ENCODE data around the gene PLCXD3. TPM values are rescaled to one million over a fixed set of nuclear protein-coding genes. Genes with fewer than 3 reads are reported as not detected.

Gene PLCXD3
- total RNA-seq, 4 donors from 2014 or later = 0.62 to 5.1 (median 2.3) TPM

- Histone ChIP-seq H3K27me3 (no peaks in the 10 kb centered on the region), H3K27ac (no peak overlapping the region), H3K4me3 (no peak overlapping the region), H3K36me3 (no peaks in the 10 kb centered on the region), H3K4me1 (no peaks in the 10 kb centered on the region), H3K9me3 (no peaks in the 10 kb centered on the region)
- 46 to 50% methylated on average over 1 of the region's 1 CpG for WGBS, 2 donors (ENCODE audit: low coverage in 1 of 2)
- TF ChIP-seq POLR2A (IDR thresholded peaks at IDR 0.05) = no peak
- no peak for TF ChIP-seq EP300 (IDR thresholded peaks at IDR 0.05)
- TF ChIP-seq POLR2AphosphoS5 (IDR thresholded peaks at IDR 0.05) = no peak
- no peak for TF ChIP-seq CTCF (IDR thresholded peaks at IDR 0.05)
- no peak for ATAC-seq
Measured at GRCh38 chr5:41427505-41427904, 82.9 kb downstream of the PLCXD3 start.

GRCh38 chr5:41425736-41426135 is 84.7 kb downstream of the PLCXD3 start:
- 38 to 53% methylated on average over 3 of the region's 3 CpGs for WGBS, 2 donors (ENCODE audit: low coverage in 1 of 2)

GRCh38 chr5:41420492-41421067 is 89.8 kb downstream of the PLCXD3 start:
- H3K27ac ChIP-seq = no peak overlapping the region

More at GRCh38 chr5:41425736-41426135, 84.7 kb downstream of the PLCXD3 start:
- no peak for TF ChIP-seq EP300 (IDR thresholded peaks at IDR 0.05)
- H3K27me3 ChIP-seq = no peaks in the 10 kb centered on the region
- no peaks in the 10 kb centered on the region for H3K9me3 ChIP-seq
- no peak overlapping the region for H3K27ac ChIP-seq
- ATAC-seq = no peak
- no peak overlapping the region for H3K4me3 ChIP-seq
- H3K36me3 ChIP-seq = no peaks in the 10 kb centered on the region
- H3K4me1 ChIP-seq = no peaks in the 10 kb centered on the region

GRCh38 chr5:41418220-41419031 is 92.0 kb downstream of the PLCXD3 start:
- Histone ChIP-seq H3K9me3 (no peaks in the 10 kb centered on the region), H3K4me3 (no peak overlapping the region), H3K4me1 (no peaks in the 10 kb centered on the region), H3K36me3 (no peaks in the 10 kb centered on the region), H3K27me3 (no peaks in the 10 kb centered on the region), H3K27ac (no peak overlapping the region)
- TF ChIP-seq CTCF (IDR thresholded peaks at IDR 0.05) = no peak
- TF ChIP-seq POLR2A (IDR thresholded peaks at IDR 0.05) = no peak
- TF ChIP-seq EP300 (IDR thresholded peaks at IDR 0.05) = no peak
- TF ChIP-seq POLR2AphosphoS5 (IDR thresholded peaks at IDR 0.05) = no peak
- no peak for ATAC-seq
- 37 to 39% methylated on average over 2 of the region's 2 CpGs for WGBS, 2 donors (ENCODE audit: low coverage in 1 of 2)

More at GRCh38 chr5:41420492-41421067, 89.8 kb downstream of the PLCXD3 start:
- Histone ChIP-seq H3K4me1 (no peaks in the 10 kb centered on the region), H3K4me3 (no peak overlapping the region), H3K36me3 (no peaks in the 10 kb centered on the region), H3K9me3 (no peaks in the 10 kb centered on the region), H3K27me3 (no peaks in the 10 kb centered on the region)
- WGBS, 2 donors (ENCODE audit: low coverage in 1 of 2) = 77 to 81% methylated on average over 3 of the region's 3 CpGs
- no peak for ATAC-seq
- no peak for TF ChIP-seq POLR2A (IDR thresholded peaks at IDR 0.05)
- no peak for TF ChIP-seq CTCF (IDR thresholded peaks at IDR 0.05)
- no peak for TF ChIP-seq POLR2AphosphoS5 (IDR thresholded peaks at IDR 0.05)
- no peak for TF ChIP-seq EP300 (IDR thresholded peaks at IDR 0.05)

DNA sequence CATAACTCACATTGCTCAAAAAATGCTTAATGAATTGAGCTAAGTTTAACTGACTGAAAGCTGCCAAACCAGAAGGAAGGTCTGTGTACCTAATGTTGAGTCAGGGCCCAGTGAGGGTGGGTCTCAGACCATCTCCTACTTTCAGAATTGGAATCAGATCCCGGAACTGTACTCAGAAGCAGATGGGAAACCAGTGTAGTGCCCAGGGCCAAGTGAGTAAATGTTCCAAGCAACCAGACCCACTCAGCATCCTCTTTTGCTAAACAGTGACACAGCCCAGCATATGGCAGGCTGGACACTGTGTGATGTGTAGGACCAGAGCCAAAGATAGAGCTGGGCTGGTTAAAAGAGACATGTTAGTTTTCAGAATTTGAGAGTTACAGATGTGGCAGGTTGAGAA is 94.1 kb downstream of the PLCXD3 start:
- TF ChIP-seq CTCF (IDR thresholded peaks at IDR 0.05) = no peak
- TF ChIP-seq POLR2AphosphoS5 (IDR thresholded peaks at IDR 0.05) = no peak
- no peak for TF ChIP-seq EP300 (IDR thresholded peaks at IDR 0.05)
- TF ChIP-seq POLR2A (IDR thresholded peaks at IDR 0.05) = no peak

More for the DNA sequence above, 94.1 kb downstream of the PLCXD3 start:
- WGBS, 2 donors (ENCODE audit: low coverage in 1 of 2) = 90% methylated on average over 1 of the region's 1 CpG; no CpG with 5 or more reads in 1 of the 2 donors
- Histone ChIP-seq H3K27ac (no peak overlapping the region), H3K9me3 (no peaks in the 10 kb centered on the region), H3K4me1 (no peaks in the 10 kb centered on the region), H3K36me3 (no peaks in the 10 kb centered on the region), H3K27me3 (no peaks in the 10 kb centered on the region), H3K4me3 (no peak overlapping the region)
- no peak for ATAC-seq

Data from gastroesophageal sphincter (tissue), 4 donors.